ENCODE results near the gene IFFO2.

GRCh38 chr1:18960821-18961220 lies 4.3 kb upstream of the IFFO2 start:
- TF ChIP-seq REST (IDR thresholded peaks at IDR 0.05; ENCODE audit: low read depth), result no peak
- TF ChIP-seq EP300 (IDR thresholded peaks at IDR 0.05; ENCODE audit: borderline replicate concordance), result no peak
- no peak for TF ChIP-seq FOXM1 (IDR thresholded peaks at IDR 0.05; ENCODE audit: borderline replicate concordance, low read depth)
- no peak for TF ChIP-seq MAX (IDR thresholded peaks at IDR 0.05)
- TF ChIP-seq RAD21 (IDR thresholded peaks at IDR 0.05; ENCODE audit: low read depth), result no peak
- no peak for TF ChIP-seq CEBPB (IDR thresholded peaks at IDR 0.05)

All from Ishikawa (cell line).